Activated T-helper 17 cell treated with anti-CD3 and anti-CD28 coated beads, Interleukin-2, amount 50 U/mL, for 72 hours (primary cell): ENCODE measurements around the gene RHOT2. TPM values are rescaled to one million over a fixed set of nuclear protein-coding genes. Genes with fewer than 3 reads are reported as not detected.
"Not testable (repeated sequence)": the region's sequence is repeated elsewhere in the genome, so short reads cannot be mapped to it uniquely, and the experiment has no call there.

Source experiments
- ATAC-seq: fragments of 150-1000 bp; cut with Tn5 transposase; replicated peaks from 2 replicates; pipeline ENCODE4 v1.10.0; 2021; ENCODE audit warnings: mild to moderate bottlenecking, moderate library complexity
- H3K27ac Mint-ChIP-seq: one replicate; pipeline ENCODE4 v1.8.0; 2022; ENCODE audit warnings: mixed read lengths
- H3K27me3 Mint-ChIP-seq: one replicate; pipeline ENCODE4 v1.8.0; 2022; ENCODE audit warnings: mixed read lengths
- H3K36me3 Mint-ChIP-seq: one replicate; pipeline ENCODE4 v1.8.0; 2022; ENCODE audit warnings: low read depth, mild to moderate bottlenecking, mixed read lengths
- H3K4me1 Mint-ChIP-seq: one replicate; pipeline ENCODE4 v1.8.0; 2022; ENCODE audit warnings: mixed read lengths
- H3K4me3 Mint-ChIP-seq: one replicate; pipeline ENCODE4 v1.8.0; 2022; ENCODE audit warnings: mild to moderate bottlenecking, mixed read lengths
- H3K9me3 Mint-ChIP-seq: one replicate; pipeline ENCODE4 v1.8.0; 2022; ENCODE audit warnings: mixed read lengths
- total RNA-seq, 2 donors: library from RNA; stranded (reverse); gene quantifications; one replicate each; pipeline ENCODE4 v1.2.3, GENCODE V29; 2022

The RHOT2 gene
- total RNA-seq, 2 donors from 2014 or later = 134 to 149 TPM

- peaks cover 37% of the 10 kb centered on the region for H3K36me3 Mint-ChIP-seq
- H3K4me1 Mint-ChIP-seq = peaks cover 4% of the 10 kb centered on the region
- peak within 1 kb of the TSS; percentile 73 for H3K4me3 Mint-ChIP-seq
- no peaks in the 10 kb centered on the region for H3K9me3 Mint-ChIP-seq
- peak; percentile 86 for ATAC-seq
- no peaks in the 10 kb centered on the region for H3K27me3 Mint-ChIP-seq
- H3K27ac Mint-ChIP-seq = peak within 1 kb of the TSS; percentile 58
Observed at GRCh38 chr16:684071-684794, 16.3 kb downstream of the RHOT2 start, which contains the start of gene JMJD8. Gene JMJD8 (minus strand): TSS chr16:684334. CDS start chr16:684319, 15 bp downstream.

DNA sequence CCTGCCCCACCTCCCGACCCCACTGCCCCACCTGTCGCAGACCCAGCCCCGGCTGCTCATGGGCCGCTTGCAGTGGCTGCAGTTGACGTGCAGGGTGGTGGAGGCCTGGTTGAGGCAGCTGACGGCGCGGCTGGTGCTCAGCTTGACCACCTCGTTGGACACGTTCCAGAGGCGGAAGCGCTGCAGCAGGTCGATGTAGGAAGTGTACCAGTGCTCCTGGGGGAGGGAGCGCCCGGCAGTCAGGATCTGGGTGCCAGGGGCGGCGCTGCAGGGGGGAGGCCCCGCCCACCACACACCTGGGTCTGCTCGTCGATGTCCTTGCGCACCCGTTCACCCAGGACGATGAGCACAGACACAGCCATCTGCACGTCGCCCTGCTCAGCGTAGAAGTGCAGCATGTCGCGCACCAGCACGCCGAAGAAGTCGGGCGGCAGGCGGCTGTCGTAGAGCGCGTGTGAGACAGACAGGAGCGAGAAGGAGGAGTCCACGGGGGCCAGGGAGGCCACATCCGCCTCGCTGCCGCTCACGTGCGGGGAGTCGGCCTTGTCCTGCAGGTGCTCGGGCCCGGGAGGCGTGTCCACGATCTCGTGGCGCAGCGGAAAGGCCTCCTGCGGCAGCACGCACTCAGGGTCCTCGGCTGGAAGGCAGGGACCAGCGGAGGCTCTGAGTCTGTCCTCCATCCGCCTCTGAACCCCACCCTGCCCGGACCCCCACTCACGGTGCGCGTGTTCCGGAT is 17.2 kb downstream of the RHOT2 start:
- no peak overlapping the region for H3K27ac Mint-ChIP-seq
- H3K27me3 Mint-ChIP-seq = no peaks in the 10 kb centered on the region
- no peaks in the 10 kb centered on the region for H3K9me3 Mint-ChIP-seq
- H3K36me3 Mint-ChIP-seq = peaks cover 37% of the 10 kb centered on the region
- ATAC-seq = no peak
- peak overlapping the region; percentile 73 for H3K4me3 Mint-ChIP-seq
- peaks cover 4% of the 10 kb centered on the region for H3K4me1 Mint-ChIP-seq

DNA sequence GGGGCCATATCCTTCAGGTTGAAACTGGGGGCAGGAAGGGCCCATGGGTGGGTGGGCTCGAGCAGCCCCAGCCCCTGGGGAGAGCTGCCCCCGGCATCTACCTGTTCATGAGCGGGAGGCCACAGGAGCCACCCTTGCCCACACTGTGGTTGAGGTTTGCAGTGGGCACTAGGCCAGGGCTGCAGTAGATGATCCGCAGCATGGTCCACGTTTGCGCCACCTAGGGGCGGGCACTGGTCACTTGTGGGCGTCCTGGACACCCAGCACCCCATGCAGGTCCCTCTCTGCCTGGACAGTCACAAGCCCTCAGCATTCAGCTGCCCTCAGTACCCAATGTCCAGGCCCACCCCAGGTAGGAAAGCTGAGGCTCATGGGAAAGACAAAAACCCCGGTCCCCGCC is 18.0 kb downstream of the RHOT2 start:
- no peak overlapping the region for H3K27ac Mint-ChIP-seq
- peak overlapping the region; percentile 28 for H3K4me3 Mint-ChIP-seq
- H3K27me3 Mint-ChIP-seq = no peaks in the 10 kb centered on the region
- ATAC-seq = no peak
- H3K36me3 Mint-ChIP-seq = peaks cover 35% of the 10 kb centered on the region
- H3K4me1 Mint-ChIP-seq = peaks cover 4% of the 10 kb centered on the region
- H3K9me3 Mint-ChIP-seq = no peaks in the 10 kb centered on the region

DNA sequence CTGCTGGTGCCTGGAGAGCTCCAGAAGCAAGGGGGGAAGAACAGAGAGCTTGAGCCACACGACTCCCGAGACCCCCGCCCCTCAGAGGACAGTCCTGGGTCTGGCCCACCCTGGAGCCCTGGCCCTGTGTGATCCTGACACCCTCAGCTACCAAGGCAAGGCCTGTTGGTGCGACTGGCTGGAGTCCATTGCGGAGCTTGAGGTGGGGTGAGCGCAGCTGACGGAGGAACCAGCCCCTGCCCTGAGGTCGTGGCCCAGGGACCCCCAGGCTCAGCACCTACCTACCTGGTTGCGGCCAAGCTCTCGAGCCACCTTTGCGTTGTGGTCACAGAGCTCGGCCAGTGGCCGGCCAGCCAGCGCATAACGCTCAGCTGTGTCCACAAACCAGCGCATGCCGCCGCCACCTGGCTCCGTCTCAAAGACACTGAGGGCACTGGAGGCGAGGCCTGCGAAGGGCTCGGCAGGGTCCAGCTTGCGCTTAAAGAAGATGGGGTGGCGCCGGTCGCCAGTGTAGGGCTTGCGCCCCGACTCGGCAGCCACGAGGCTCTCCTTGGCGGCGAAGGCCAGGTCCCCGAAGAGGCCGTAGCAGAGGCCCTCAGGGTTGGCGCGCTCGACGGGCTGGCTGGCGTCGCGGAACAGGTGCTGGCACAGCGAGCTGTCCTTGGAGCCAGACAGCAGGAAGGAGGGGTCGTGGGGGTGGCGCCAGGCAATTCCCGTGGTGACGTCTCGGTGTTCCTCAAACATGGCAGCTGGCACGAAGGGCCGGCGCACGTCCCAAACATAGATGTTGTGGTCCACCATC is 18.7 kb downstream of the RHOT2 start:
- H3K4me1 Mint-ChIP-seq = peaks cover 4% of the 10 kb centered on the region
- no peak overlapping the region for H3K27ac Mint-ChIP-seq
- no peak overlapping the region for H3K4me3 Mint-ChIP-seq
- ATAC-seq = no peak
- peaks cover 28% of the 10 kb centered on the region for H3K36me3 Mint-ChIP-seq
- H3K27me3 Mint-ChIP-seq = no peaks in the 10 kb centered on the region
- no peaks in the 10 kb centered on the region for H3K9me3 Mint-ChIP-seq

GRCh38 chr16:687499-687898 is 19.6 kb downstream of the RHOT2 start:
- Mint-ChIP-seq H3K4me1 (peaks cover 8% of the 10 kb centered on the region), H3K27me3 (no peaks in the 10 kb centered on the region), H3K4me3 (no peak overlapping the region), H3K36me3 (peaks cover 20% of the 10 kb centered on the region), H3K27ac (no peak overlapping the region), H3K9me3 (no peaks in the 10 kb centered on the region)
- no peak for ATAC-seq

DNA sequence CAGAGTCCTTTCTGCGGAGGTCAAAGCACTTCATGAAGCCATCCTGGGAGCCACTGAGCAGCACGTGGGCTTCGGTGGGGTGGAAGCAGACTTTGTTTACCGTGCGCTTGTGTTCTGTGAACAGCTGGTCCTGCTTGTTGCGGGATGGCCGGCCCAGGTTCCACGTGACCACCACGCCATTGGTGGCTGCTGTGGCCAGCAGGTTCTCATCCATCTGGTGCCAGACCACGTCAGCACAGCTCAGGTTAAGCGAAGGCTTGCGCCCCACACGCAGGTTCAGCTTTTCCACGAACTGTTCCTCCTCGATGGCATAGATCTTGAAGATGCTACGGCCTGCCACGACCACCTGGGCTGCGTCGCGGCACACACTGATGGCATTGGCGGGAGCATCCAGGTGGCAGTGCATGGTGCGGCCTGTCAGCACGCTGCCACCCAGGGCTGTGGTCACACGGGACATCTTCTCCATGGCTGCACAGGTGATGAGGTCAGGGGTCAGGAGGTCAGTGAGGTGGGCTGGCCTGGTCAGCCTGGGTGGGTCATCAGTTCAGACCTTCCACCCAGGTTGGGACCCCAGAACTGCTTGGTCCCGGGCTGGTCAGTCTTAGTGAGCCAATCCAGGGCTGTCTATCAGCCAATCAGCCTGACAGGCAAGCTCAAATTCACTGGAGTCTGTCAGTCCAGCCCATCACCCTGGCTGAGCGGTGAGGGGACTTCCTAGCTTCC is 21.4 kb downstream of the RHOT2 start:
- no peaks in the 10 kb centered on the region for H3K9me3 Mint-ChIP-seq
- no peak for ATAC-seq

GRCh38 chr16:691242-691641 is 23.3 kb downstream of the RHOT2 start:
- not testable (repeated sequence) for ATAC-seq, H3K27me3 Mint-ChIP-seq, H3K36me3 Mint-ChIP-seq, H3K9me3 Mint-ChIP-seq, H3K4me1 Mint-ChIP-seq
- peak overlapping the region; percentile 87 for H3K27ac Mint-ChIP-seq
- H3K4me3 Mint-ChIP-seq = peak overlapping the region; percentile 82

More for the DNA sequence above, 21.4 kb downstream of the RHOT2 start:
- Mint-ChIP-seq H3K36me3 (peaks cover 8% of the 10 kb centered on the region), H3K27me3 (no peaks in the 10 kb centered on the region), H3K4me1 (peaks cover 9% of the 10 kb centered on the region), H3K4me3 (peak overlapping the region; percentile 82), H3K27ac (peak overlapping the region; percentile 87)

DNA sequence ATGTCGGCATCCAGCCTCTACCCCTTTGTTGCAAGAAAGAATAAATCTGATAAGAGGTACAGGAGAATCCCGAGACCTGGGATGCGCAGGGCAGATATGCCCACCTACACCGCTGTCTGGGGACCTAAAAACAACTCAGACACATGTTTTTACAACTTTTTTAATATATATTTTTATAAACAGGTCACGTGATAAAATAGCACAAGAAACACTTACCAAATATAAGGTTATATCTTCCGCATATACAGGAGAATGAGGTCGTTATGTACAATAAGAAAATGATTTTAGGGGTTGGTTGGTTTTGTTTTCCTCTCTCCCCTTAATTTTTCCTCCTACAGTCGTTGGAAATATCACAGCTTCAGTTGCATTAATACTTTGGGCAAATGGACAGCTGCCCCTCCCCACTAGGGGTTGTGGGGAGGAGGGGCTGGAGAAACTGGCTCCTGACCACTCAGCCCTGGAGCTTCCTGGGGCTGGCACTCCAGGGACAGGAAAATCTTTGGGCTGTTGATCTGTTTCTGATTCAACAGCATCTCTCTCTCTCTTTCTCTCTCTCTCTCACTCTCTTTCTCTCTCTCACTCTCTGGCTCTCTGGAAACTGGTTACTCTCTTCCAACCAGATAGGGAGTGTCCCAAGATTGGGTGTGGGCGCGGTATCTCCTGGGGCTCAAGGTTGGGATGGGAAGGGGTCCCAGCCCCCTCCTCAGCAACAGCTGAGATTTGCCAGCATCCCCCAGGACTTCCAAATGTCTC is 24.6 kb downstream of the RHOT2 start:
- Mint-ChIP-seq H3K4me3 (peak overlapping the region; percentile 82), H3K27me3 (no peaks in the 10 kb centered on the region), H3K27ac (no peak overlapping the region), H3K36me3 (no peaks in the 10 kb centered on the region), H3K4me1 (peaks cover 9% of the 10 kb centered on the region), H3K9me3 (no peaks in the 10 kb centered on the region)
- no peak for ATAC-seq

DNA sequence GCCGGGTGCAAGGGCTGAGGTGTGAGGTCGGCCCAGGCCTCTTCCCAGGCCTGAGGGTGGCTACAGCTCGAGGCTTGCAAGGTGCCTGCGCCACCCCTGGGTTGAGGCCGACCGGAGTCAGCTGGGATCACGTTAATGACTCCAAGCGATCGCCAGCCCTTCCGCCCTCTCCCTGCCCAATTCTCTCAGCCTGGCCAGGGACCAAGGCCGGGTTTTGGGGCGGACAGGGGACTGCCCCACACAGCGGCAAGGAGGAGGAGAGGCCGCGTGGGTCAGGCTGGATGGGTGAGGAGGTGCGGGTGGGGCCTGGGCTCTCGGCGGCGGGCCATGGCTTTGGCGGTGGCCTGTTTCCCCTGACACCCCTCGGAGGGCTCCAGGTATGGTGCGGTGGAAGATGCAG is 25.4 kb downstream of the RHOT2 start:
- no peak for ATAC-seq
- H3K27me3 Mint-ChIP-seq = no peaks in the 10 kb centered on the region
- H3K27ac Mint-ChIP-seq = no peak overlapping the region
- no peaks in the 10 kb centered on the region for H3K36me3 Mint-ChIP-seq
- peak overlapping the region; percentile 82 for H3K4me3 Mint-ChIP-seq
- H3K9me3 Mint-ChIP-seq = no peaks in the 10 kb centered on the region
- H3K4me1 Mint-ChIP-seq = peaks cover 9% of the 10 kb centered on the region

DNA sequence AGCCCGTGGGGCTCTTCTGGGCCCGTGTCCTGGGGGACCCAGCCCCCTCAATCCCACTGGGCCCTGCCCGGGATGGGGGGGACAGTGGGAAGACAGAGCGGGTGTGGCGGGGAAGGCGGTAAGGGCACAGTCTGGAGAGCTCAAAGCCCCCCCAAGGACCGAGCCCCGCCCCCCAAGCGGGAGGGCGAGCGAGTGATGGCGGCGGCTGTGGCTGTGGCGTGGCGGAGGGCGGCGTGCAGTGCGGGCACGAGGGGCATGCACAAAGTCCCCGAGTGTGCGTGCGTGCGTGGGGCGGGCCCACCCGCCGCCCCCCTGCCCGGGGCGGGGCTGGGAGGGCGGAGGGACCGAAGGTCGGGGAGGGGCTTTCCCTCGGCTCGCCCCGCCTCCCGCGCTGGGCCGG is 25.8 kb downstream of the RHOT2 start:
- Mint-ChIP-seq H3K4me3 (peak overlapping the region; percentile 82), H3K27me3 (no peaks in the 10 kb centered on the region), H3K27ac (no peak overlapping the region), H3K9me3 (no peaks in the 10 kb centered on the region), H3K4me1 (peaks cover 9% of the 10 kb centered on the region), H3K36me3 (no peaks in the 10 kb centered on the region)
- no peak for ATAC-seq

DNA sequence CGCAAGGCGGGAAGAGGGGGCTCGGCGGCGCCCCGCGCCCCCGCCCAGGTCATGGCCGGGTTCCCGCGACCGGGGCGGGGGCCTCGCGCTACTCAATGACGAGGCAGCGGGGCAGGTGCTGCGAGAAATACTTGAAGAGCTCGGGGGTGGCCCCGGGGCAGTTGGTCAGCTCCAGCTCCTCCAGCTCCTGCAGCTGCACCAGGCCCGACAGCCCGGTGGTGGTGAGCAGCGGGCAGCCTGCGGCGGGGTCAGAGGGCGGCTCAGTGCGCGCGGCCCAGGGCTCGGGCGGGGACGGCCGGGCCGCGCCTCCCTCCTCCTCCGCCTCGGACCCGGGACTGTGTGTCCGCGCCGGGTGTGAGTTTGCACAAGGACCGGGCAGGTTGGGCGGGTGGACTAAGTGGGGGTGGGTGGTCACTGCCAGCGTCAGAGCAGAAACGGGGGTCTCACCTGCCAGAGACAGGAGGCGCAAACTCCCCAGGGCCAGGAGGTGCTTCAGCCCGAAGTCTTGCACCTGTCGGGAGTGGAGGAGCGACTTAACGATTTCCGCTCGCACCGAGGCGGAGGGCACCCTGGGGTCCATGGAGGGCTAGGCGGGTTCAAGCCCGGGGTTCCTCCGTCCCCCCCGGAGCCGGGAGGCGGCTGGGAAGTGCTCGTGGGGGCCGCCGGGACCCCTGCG is 26.4 kb downstream of the RHOT2 start:
- H3K27ac Mint-ChIP-seq = no peak overlapping the region
- no peaks in the 10 kb centered on the region for H3K9me3 Mint-ChIP-seq
- H3K4me3 Mint-ChIP-seq = peak overlapping the region; percentile 90
- H3K27me3 Mint-ChIP-seq = no peaks in the 10 kb centered on the region
- no peak for ATAC-seq
- no peaks in the 10 kb centered on the region for H3K36me3 Mint-ChIP-seq
- peaks cover 9% of the 10 kb centered on the region for H3K4me1 Mint-ChIP-seq

GRCh38 chr16:694863-695354 is 27.0 kb downstream of the RHOT2 start:
- Mint-ChIP-seq H3K4me3 (peak overlapping the region; percentile 90), H3K27me3 (no peaks in the 10 kb centered on the region), H3K4me1 (peaks cover 9% of the 10 kb centered on the region), H3K36me3 (no peaks in the 10 kb centered on the region), H3K27ac (peak overlapping the region; percentile 90), H3K9me3 (no peaks in the 10 kb centered on the region)
- no peak for ATAC-seq
